AG08395 (cell line): ENCODE results near the gene CUL4A.
A peak's percentile ranks its signal among the peaks of the same experiment; 100 is the strongest.
"Not testable (repeated sequence)": the region's sequence is repeated elsewhere in the genome, so short reads cannot be mapped to it uniquely, and the experiment has no call there.

Experiments
- DNase-seq: peaks from one replicate; pipeline ENCODE4 v3.0.0; 2012; ENCODE audit warnings: mixed read lengths, low spot score

Gene CUL4A

GRCh38 chr13:113209336-113209758, at the start of gene CUL4A:
Gene CUL4A (plus strand): TSS chr13:113209613. CDS start chr13:113209628, 15 bp downstream.
- peak; percentile 81 for DNase-seq

GRCh38 chr13:113159701-113160100, 49.7 kb upstream of the CUL4A start:
- DNase-seq, result no peak

- no peak for DNase-seq
These were observed 48.4 kb upstream of the CUL4A start for GRCh38 chr13:113160983-113161382.

- DNase-seq, result no peak
These were observed 48.0 kb upstream of the CUL4A start for GRCh38 chr13:113161433-113161832.

- DNase-seq, result not testable (repeated sequence)
These were observed 47.4 kb upstream of the CUL4A start for GRCh38 chr13:113161975-113162374.

- DNase-seq, result no peak
These were observed 46.4 kb upstream of the CUL4A start for GRCh38 chr13:113162783-113163685.

- DNase-seq, result no peak
These were observed 44.9 kb upstream of the CUL4A start for GRCh38 chr13:113164492-113164891.

GRCh38 chr13:113166266-113166665, 43.1 kb upstream of the CUL4A start:
- no peak for DNase-seq

- DNase-seq, result no peak
These were observed 42.7 kb upstream of the CUL4A start for GRCh38 chr13:113166681-113167080.

GRCh38 chr13:113167155-113167554, 42.3 kb upstream of the CUL4A start:
- DNase-seq, result no peak

- DNase-seq, result no peak
These were observed 41.8 kb upstream of the CUL4A start for GRCh38 chr13:113167575-113167974.

- no peak for DNase-seq
These were observed 41.2 kb upstream of the CUL4A start for GRCh38 chr13:113168211-113168610.

GRCh38 chr13:113169277-113170272, 39.8 kb upstream of the CUL4A start:
- DNase-seq, result no peak

GRCh38 chr13:113170511-113170910, 38.9 kb upstream of the CUL4A start:
- DNase-seq, result no peak

GRCh38 chr13:113171250-113172125, 37.9 kb upstream of the CUL4A start:
- DNase-seq, result no peak

- no peak for DNase-seq
These were observed 36.9 kb upstream of the CUL4A start for GRCh38 chr13:113172419-113172926.

- no peak for DNase-seq
These were observed 33.1 kb upstream of the CUL4A start for GRCh38 chr13:113176280-113176679.

- DNase-seq, result no peak
These were observed 32.6 kb upstream of the CUL4A start for GRCh38 chr13:113176822-113177221.

- DNase-seq, result peak; percentile 79
These were observed 31.1 kb upstream of the CUL4A start for GRCh38 chr13:113178070-113178895.

- no peak for DNase-seq
These were observed 30.6 kb upstream of the CUL4A start for GRCh38 chr13:113178896-113179167.
